SK-MEL-5 (cell line): ENCODE data around the gene ALG10. TPM values are rescaled to one million over a fixed set of nuclear protein-coding genes. Genes with fewer than 3 reads are reported as not detected.
A peak's percentile ranks its signal among the peaks of the same experiment; 100 is the strongest.
"Not testable (repeated sequence)": the region's sequence is repeated elsewhere in the genome, so short reads cannot be mapped to it uniquely, and the experiment has no call there.

Experiments
- DNase-seq: peaks from one replicate; pipeline ENCODE4 v3.0.0-alpha.2; 2016; ENCODE audit warnings: low read depth, low spot score
- in situ Hi-C: cut with HindIII; loops from 2 replicates; pipeline ENCODE4 v1.10.0; 2016; ENCODE audit warnings: low sequenced_read_pairs, high pct_unique_total_duplicates, low pct_unique_long_range_greater_than_20kb
- polyA plus RNA-seq, 2 experiments: library from polyadenylated mRNA; depleted of rRNA; stranded (reverse); fragments of >200 nt; gene quantifications; 2 replicates each; pipeline ENCODE4 v1.2.3, GENCODE V29; 2015
- total RNA-seq: library from RNA; depleted of rRNA; stranded (reverse); fragments of >200 nt; shearing (Covaris generic); gene quantifications from 2 replicates; pipeline ENCODE4 v1.2.3, GENCODE V29; 2014; rRNA removed

Gene ALG10, protein sequence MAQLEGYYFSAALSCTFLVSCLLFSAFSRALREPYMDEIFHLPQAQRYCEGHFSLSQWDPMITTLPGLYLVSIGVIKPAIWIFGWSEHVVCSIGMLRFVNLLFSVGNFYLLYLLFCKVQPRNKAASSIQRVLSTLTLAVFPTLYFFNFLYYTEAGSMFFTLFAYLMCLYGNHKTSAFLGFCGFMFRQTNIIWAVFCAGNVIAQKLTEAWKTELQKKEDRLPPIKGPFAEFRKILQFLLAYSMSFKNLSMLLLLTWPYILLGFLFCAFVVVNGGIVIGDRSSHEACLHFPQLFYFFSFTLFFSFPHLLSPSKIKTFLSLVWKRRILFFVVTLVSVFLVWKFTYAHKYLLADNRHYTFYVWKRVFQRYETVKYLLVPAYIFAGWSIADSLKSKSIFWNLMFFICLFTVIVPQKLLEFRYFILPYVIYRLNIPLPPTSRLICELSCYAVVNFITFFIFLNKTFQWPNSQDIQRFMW
- total RNA-seq: 10.1 and 10.7 TPM in 2 replicates
- polyA plus RNA-seq (2015; cell fraction: cytosol; rRNA removed): 5.0 and 14.5 TPM in 2 replicates
- polyA plus RNA-seq (2015; cell fraction: nucleus; rRNA removed): 11.6 and 16.1 TPM in 2 replicates

DNA sequence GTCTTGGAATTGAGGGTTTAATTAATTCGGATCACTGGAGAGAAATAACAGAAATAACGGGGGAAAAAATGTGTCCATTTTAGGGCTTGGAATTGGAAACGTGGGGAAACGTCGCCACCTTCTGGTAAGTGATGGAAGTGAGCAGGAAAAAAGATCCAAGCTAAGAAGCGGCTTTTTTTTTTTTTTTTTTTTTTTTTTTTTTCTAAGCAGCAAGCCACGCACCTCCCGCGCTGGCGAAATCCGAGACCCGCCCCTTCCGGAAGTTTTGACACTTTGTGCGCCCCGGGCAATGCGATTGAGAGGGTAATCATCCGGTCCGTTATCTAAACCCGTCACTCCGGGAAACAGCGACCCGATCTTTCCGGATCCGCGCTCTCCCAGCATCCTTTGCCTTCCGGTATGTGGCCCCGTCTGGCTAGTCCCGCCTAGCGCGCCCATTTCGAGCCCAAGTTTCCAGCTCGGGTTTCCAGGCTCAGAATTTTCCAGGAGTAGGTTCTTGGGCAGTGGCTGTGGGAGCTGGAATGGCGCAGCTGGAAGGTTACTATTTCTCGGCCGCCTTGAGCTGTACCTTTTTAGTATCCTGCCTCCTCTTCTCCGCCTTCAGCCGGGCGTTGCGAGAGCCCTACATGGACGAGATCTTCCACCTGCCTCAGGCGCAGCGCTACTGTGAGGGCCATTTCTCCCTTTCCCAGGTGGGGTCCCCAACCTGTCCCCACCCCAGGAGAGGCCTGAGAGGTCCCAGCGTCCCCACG is at the start of gene ALG10:
Gene ALG10, plus strand, starts transcription at position 418 of the 752 bp plus-strand sequence. Its CDS starts 104 bp downstream, at position 522.
- in situ Hi-C loops: no loop called here
- DNase-seq: peak; percentile 99

DNA sequence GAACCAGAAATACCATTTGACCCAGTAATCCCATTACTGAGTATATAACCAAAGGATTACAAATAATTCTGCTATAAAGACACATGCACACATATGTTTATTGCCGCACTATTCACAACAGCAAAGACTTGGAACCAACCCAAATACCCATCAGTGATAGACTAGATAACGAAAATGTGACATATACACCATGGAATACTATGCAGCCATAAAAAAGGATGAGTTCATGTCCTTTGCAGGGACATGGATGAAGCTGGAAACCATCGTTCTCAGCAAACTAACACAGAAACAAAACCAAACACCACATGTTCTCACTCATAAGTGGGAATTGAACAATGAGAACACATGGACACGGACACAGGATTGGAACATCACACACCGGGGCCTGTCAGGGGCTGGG is 49.4 kb upstream of the ALG10 start:
- in situ Hi-C loops, DNase-seq: not testable (repeated sequence)

DNA sequence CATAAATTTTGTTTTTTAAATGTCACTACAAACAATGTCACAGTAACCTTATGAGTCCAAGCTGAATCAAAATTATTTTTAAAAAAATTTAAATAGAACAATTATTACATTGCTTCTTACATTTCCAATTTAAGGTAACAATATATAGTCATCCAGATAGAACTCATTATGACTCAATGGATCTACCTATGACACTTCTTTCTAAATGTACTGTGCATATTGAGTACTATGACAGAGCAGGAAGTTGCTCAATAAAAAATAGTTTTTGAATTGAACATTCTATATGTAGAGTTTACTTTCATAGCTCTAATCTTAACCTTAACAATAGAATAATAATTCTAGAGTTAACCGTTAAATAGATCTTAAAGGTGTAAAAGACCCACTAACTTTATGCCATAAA is 44.4 kb upstream of the ALG10 start:
- in situ Hi-C loops: no loop called here
- DNase-seq: no peak

DNA sequence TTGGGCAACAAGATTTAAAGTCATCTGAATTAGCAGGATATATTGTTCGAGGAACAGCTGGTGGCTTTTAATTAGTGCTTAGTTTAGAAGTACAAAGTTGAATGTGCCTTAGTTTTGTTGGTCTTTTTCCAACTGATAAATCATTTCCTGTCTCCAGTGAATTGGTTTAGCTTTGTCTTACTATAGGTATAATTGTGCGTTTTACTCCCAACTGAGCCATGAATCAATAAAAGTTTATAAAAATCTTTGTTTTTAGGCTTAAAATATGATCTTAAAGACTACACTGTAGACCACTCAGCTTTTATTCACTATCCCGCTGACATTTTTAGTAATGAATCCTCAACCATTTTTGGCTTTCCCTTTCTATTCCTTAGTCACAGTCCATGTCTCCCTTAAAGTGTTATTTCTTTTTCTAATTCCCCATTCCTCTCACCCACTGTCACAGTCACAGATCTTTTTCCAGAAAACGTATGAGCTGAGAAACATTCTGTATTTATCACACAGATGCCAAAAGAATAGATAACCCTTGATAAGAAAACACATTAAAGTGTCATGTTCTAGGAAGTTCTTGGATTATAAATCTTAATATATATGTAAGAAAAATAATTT is 34.0 kb upstream of the ALG10 start:
- DNase-seq: no peak
- in situ Hi-C loops: no loop called here

DNA sequence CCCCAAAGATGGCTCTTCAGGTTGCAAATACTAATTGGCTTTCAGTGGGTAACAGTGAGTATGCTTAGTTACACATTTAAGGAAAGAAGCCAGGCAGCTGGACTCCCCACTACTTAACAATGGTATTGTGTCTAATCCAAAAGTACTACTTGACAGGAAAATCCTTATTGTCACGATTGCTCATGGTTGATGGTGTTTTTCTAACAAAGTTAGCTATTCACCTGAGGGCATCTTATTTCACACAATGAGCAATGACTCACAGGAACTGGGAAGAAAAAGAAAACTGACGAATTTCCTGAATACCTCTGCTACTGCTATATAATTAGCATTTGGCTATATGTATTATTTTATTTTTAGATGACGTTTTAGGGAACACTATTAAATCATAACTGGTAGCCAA is 33.4 kb upstream of the ALG10 start:
- in situ Hi-C loops: no loop called here
- DNase-seq: no peak

DNA sequence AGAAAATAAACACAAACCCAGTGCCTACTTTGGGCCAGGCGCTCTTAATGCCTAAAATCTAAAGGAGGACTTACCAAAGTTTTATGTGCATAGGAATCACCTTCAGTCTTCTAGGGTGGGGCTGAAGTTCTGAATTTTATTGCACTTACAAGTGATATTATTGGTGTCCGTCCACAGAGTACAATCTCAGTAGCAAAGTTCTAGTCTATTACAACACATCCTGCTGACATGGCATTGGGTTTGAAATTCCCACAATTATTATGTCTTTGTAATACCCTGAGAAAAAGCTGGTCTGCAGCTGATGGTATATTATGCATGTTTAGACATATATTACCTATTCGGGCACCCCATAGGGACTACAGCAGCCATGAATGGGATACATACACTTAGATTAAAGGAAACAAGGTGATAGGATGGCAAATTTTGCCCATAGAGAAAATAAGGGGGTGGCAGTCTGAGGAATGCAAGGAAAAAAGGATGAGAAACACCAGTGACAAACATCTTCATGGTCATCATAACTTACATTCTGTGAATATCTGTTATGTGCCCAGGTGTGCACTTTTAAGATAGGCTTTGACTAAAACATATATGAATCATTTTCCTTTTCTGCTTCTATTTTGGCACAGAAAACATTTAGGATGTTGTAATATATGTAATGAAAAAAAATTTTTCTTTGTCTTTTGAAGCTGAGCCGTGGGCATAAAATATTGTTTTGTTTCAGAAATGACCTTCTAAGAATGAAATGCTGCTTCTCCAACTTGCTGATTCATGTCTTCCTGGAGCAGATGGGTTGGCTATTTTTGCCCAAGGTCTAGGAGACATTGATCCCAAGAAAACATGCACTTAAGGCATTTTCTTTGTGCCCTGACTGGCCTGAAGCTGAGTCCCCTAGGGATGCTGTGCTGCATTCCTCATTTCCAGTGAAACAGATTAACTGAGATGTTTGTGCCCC is 27.2 kb upstream of the ALG10 start:
- DNase-seq: no peak
- in situ Hi-C loops: no loop called here

DNA sequence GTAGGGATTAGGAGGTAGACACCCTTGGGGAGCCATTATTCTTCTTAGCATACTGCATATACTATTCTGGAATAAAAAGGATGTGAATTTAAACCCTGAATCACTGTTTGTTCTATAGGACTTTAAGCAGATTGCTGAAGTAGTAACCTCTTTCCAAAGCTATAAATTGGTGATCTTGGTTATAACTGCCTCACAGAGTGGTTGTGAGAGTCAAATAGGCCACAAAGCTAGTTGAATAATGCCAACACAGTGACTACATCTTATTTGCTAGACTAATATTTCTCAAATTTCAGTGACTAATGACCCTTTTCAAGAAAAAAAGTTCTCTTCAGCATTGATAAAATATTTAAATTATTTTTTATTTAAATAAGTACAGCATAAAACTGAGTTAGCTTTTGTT is 13.5 kb upstream of the ALG10 start:
- DNase-seq, in situ Hi-C loops: not testable (repeated sequence)

DNA sequence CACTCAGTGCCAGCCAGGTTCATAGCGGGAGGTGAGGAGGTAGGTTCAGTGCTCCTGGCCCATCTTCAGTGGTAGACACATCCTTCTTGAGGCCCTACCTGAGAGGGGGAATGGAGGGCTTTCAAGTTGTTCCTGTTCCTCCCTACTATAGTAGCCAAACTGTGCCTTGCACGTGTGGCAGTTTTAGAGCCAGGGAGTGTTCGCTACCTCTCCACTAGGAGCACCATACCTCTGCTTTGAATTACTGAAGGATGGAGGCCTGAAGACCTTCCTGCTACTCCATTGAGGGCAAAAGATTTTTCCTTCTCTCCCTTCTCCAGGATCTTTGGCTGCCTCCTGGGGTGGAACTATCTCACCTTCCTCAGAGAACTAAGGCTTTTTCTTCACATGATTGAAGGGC is 5.9 kb upstream of the ALG10 start:
- in situ Hi-C loops: no loop called here

DNA sequence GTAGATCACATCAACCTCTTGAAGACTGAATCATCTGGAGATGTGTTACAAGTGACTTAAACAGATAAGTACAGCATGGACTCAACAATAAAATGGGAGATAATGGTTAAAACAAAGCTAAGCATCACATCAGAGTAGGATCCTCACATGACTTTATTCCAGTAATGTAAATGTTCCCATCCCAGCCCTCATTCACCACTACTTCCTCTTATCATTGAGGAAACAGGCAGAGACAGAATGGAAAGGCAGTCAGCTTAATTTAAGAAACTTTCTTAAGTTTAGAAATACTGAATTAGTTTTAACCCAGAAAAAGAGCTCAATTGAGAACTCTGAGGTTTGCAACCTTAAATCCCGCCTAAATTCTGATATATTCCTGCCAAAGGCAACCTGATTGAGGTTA is 1.2 kb upstream of the ALG10 start:
- no peak for DNase-seq
- in situ Hi-C loops: no loop called here

More for the DNA sequence above, 5.9 kb upstream of the ALG10 start:
- peak; percentile 14 for DNase-seq

DNA sequence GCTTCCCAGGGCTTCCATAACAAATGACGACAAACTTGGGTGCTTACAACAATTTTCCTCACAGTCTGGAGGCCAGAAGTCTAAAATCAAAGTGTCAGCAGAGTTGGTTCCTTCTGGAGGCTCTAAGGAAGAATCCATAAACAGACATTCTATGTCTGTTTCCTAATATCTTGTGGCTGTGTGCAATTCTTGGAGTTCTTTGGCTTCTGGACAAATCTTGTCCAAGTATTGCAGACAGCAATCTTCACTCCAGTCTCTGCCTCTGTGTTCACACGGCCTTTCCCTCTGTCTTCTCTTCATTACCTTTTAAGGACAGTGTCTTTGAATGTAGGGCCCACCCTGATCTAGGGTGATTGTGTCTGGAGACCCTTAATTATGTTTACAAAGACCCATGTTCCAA is 5.4 kb downstream of the ALG10 start:
- in situ Hi-C loops, DNase-seq: not testable (repeated sequence)

DNA sequence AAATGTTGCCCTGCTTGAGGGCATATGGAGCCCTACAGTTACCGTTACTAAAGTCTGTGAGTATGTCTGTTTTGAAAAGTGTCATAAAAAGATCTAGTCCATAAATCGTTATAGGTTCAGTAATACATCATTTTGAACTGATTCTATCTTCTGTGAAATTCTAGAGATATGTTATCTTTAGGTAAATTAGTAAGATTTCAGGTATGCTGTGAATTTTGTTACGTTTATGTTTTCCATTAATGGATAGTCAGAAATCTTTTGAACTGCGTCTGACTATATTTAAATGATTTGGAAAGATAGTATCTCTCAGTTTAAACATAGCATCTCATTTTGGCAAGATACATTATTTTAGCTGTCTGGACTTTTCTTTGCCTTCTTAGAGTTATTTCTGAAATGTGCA is 8.3 kb downstream of the ALG10 start:
- DNase-seq: no peak
- in situ Hi-C loops: no loop called here

DNA sequence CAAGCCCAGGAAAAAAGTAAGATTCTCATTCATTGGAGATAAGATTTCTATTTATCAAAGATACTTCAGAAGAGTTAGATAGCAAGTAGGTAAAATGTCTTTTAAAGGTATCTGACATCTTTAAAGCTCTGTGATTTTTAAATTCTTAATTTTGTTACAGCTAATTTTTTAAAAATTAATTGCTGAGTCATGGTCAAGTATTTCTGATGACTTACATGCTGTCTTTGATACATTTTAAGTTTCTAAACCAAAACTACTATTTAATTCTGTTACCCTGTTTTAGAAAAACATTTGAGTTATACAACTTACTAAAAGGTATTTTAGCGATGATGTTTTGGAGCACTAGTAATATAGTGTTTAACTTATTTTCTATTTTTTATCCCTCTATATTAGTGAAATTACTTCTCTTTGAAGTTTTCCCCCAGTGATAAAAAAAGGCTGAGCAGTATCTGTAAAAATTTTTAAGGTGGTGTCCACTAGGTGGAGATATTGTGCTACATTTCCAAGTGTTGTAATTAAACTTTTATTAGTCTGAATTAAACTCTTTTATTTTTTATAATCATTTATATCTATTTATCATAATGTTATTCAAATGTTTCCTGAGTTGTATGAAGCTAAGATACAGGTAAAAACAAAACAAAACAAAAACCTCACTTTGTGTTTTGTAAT is 11.5 kb downstream of the ALG10 start:
- peak; percentile 51 for DNase-seq
- in situ Hi-C loops: no loop called here

DNA sequence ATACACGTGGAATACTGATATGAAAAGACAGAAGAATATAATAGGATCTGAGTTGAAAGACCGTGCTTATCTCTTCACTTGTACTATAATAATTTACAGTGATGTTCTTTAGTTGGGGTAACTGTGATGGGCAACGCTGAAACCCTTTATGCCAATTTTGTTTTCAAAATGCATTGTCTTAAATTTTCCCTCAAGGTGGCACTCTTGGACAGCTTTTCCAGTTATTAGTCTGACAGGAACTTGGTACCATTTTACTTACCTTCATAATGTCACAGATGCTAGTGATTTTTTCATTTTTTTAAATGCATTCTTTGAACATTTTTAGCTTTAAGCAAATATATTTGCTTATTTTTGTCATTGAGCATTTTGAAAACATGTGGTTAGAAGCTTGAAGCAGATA is 16.1 kb downstream of the ALG10 start:
- peak; percentile 58 for DNase-seq
- in situ Hi-C loops: not testable (repeated sequence)

DNA sequence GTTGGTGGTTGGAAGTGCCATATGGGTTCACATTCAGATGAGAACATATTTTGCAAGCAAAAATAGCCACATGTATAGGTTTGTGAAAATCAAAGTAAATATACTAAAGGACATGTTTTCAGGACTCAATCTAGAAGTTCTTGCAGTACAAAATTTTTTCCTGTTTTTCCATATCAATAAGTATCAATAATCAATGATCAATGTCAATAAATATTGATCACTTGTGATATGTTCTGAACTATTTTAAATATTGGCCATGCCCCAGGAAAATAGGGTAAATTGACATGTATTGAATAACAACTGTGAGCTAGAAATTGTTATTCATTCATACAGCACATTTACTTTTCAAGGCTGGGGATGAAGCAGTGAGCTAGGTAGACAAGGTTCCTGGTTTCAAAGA is 24.3 kb downstream of the ALG10 start:
- DNase-seq: no peak
- in situ Hi-C loops: no loop called here

DNA sequence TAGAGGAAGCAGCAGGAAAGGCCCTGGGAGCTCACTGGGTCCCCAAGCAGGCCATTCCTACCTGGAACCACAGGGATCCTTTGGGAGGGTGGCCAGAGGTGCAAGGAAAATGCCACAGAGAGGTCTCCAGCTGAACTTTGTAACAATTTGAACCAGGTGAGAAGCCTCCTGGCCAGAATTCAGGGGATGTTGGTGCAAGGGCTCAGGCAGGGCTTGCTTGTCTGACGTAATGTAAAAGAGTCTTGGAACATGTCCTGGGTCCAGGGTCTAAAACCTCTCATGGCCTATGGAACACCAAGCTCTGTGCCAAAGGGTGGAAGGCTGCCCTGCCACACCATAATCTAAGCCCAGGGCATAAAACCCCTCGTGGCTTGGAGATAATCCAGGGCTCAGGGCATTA is 25.6 kb downstream of the ALG10 start:
- in situ Hi-C loops, DNase-seq: not testable (repeated sequence)

DNA sequence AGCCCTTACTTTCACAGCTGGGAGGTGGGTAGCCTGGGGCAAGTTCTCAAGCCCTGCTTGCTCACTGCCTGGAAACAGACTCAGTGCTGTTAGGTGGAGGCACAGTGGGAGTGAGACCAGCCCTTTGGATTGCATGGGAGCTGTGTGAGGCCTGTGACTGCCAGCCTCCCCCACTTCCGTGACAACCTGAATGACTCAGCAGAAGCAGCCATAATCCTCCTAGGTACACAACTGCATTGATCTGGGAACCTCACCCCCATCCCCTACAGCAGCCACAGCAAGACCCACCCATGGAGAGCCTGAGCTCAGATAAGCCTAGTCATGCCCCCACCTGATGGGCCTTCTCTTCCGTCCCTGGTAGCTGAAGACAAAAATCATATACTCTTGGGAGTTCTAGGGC is 26.4 kb downstream of the ALG10 start:
- no peak for DNase-seq
- in situ Hi-C loops: no loop called here

DNA sequence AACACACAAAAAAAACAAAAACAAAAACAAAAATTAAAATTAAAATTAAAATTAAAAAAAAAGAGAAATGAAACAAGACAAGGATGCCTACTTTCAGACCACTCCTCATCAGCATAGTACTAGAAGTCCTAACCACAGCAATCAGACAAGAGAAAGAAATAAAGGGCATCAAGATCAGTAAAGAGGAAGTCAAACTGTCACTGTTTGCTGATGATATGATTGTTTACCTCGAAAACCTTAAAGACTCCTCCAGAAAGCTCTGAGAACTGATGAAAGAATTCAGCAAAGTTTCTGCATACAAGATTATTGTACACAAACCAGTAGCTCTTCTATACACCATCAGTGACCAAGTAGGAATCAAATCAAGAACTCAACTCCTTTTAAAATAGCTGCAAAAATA is 29.2 kb downstream of the ALG10 start:
- in situ Hi-C loops: no loop called here

More for the DNA sequence above, 29.2 kb downstream of the ALG10 start:
- DNase-seq: no peak
